ENCODE measurements around the gene SCN11A.

The SCN11A gene

DNA sequence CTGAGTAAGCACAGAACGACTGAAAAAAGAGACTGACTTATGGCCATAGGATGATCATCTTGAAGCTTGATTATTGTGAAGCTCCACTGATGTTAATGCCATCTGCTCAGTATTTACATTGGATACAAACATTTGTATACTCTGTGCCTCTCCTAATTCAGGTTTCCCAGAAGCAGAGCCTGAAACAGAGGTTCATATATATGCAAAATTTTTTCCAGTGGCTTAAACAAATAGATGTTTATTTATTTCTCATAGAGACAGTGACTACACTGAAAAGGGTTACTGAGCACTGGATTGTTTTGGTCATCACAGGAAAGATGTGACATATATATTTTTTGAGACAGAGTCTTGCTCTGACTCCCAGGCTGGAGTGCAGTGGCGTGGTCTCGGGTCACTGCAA, 36.3 kb downstream of the SCN11A start:
- Histone ChIP-seq H3K4me3 (replicated peaks; ENCODE audit: insufficient read depth, low read length) (no peak overlapping the region), H3K27ac (replicated peaks) (no peak overlapping the region), H3K27me3 (ENCODE audit: insufficient read depth, poor library complexity, severe bottlenecking) (peaks cover 9% of the 10 kb centered on the region)
- TF ChIP-seq, protein P1, sequence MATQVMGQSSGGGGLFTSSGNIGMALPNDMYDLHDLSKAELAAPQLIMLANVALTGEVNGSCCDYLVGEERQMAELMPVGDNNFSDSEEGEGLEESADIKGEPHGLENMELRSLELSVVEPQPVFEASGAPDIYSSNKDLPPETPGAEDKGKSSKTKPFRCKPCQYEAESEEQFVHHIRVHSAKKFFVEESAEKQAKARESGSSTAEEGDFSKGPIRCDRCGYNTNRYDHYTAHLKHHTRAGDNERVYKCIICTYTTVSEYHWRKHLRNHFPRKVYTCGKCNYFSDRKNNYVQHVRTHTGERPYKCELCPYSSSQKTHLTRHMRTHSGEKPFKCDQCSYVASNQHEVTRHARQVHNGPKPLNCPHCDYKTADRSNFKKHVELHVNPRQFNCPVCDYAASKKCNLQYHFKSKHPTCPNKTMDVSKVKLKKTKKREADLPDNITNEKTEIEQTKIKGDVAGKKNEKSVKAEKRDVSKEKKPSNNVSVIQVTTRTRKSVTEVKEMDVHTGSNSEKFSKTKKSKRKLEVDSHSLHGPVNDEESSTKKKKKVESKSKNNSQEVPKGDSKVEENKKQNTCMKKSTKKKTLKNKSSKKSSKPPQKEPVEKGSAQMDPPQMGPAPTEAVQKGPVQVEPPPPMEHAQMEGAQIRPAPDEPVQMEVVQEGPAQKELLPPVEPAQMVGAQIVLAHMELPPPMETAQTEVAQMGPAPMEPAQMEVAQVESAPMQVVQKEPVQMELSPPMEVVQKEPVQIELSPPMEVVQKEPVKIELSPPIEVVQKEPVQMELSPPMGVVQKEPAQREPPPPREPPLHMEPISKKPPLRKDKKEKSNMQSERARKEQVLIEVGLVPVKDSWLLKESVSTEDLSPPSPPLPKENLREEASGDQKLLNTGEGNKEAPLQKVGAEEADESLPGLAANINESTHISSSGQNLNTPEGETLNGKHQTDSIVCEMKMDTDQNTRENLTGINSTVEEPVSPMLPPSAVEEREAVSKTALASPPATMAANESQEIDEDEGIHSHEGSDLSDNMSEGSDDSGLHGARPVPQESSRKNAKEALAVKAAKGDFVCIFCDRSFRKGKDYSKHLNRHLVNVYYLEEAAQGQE (IDR thresholded peaks at IDR 0.05; ENCODE audit: insufficient replicate concordance, low read depth), result no peak
- TF ChIP-seq, protein P2, sequence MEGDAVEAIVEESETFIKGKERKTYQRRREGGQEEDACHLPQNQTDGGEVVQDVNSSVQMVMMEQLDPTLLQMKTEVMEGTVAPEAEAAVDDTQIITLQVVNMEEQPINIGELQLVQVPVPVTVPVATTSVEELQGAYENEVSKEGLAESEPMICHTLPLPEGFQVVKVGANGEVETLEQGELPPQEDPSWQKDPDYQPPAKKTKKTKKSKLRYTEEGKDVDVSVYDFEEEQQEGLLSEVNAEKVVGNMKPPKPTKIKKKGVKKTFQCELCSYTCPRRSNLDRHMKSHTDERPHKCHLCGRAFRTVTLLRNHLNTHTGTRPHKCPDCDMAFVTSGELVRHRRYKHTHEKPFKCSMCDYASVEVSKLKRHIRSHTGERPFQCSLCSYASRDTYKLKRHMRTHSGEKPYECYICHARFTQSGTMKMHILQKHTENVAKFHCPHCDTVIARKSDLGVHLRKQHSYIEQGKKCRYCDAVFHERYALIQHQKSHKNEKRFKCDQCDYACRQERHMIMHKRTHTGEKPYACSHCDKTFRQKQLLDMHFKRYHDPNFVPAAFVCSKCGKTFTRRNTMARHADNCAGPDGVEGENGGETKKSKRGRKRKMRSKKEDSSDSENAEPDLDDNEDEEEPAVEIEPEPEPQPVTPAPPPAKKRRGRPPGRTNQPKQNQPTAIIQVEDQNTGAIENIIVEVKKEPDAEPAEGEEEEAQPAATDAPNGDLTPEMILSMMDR (IDR thresholded peaks at IDR 0.05; ENCODE audit: insufficient read depth, low read length), result no peak
- TF ChIP-seq GABPA (IDR thresholded peaks at IDR 0.05; ENCODE audit: low read depth) (no peak), POLR2AphosphoS5 (IDR thresholded peaks at IDR 0.05; ENCODE audit: low read depth) (no peak), SPI1 (IDR thresholded peaks at IDR 0.05; ENCODE audit: borderline replicate concordance, low read depth) (no peak)
- no peak for DNase-seq (ENCODE audit: low read depth in 1 of 2, low spot score in 1 of 2)

DNA sequence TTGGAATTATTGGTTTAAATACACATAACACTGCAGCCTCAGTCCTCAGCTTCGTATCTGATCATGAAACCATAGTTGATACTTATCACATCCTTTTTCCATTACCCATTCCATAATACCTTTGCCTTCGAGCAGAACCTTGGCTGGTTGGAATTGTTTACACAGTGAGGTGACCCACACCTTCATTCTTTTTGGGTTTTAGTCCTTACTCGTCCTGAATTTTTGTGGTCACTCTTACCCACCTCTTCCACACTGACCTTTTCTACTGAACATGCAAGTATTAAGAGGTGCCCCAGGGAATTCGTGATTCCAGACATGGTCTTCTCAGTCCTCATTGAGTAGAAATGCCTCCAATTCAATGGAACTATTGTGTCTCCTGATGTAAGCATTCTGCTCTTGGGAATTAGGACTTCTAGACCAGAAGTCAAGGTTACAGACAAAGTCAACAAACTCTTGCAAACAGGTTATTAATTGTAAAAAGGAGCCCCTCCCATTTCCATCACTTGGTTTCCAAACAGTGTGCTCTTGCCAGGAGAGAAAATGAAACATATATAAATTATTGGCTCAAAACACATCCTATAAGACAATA, 37.7 kb downstream of the SCN11A start:
- Histone ChIP-seq H3K4me3 (replicated peaks; ENCODE audit: insufficient read depth, low read length) (no peak overlapping the region), H3K27ac (replicated peaks) (no peak overlapping the region), H3K27me3 (ENCODE audit: insufficient read depth, poor library complexity, severe bottlenecking) (peaks cover 9% of the 10 kb centered on the region)
- TF ChIP-seq SPI1 (IDR thresholded peaks at IDR 0.05; ENCODE audit: borderline replicate concordance, low read depth) (no peak), POLR2AphosphoS5 (IDR thresholded peaks at IDR 0.05; ENCODE audit: low read depth) (no peak)
- DNase-seq (ENCODE audit: low read depth in 1 of 2, low spot score in 1 of 2), result no peak

DNA sequence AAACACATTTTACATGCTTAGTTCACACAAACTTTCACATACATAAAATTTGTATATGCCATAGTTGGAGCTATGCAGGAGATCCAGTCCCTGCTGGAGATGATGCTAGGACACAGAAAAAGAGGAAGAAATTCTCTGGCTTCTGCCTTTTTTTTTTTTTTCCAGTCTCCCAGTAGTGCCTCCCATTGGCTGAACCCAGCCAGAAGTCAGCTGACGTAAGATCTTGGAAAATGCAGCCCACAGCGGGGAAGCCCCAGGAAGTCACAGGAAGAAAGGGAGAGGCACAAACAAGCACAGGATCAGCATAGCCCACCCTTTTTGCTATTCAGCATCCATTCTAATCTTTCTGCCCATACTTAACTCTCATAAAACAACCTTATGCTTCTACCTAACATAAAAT, 38.5 kb downstream of the SCN11A start:
- Histone ChIP-seq H3K4me3 (replicated peaks; ENCODE audit: insufficient read depth, low read length) (no peak overlapping the region), H3K27ac (replicated peaks) (no peak overlapping the region), H3K27me3 (ENCODE audit: insufficient read depth, poor library complexity, severe bottlenecking) (peaks cover 9% of the 10 kb centered on the region)
- TF ChIP-seq POLR2AphosphoS5 (IDR thresholded peaks at IDR 0.05; ENCODE audit: low read depth) (no peak), GABPA (IDR thresholded peaks at IDR 0.05; ENCODE audit: low read depth) (no peak), SPI1 (IDR thresholded peaks at IDR 0.05; ENCODE audit: borderline replicate concordance, low read depth) (no peak)
- TF ChIP-seq, protein P1 (IDR thresholded peaks at IDR 0.05; ENCODE audit: insufficient replicate concordance, low read depth), result no peak
- TF ChIP-seq, protein P2 (IDR thresholded peaks at IDR 0.05; ENCODE audit: insufficient read depth, low read length), result no peak
- no peak for DNase-seq (ENCODE audit: low read depth in 1 of 2, low spot score in 1 of 2)

DNA sequence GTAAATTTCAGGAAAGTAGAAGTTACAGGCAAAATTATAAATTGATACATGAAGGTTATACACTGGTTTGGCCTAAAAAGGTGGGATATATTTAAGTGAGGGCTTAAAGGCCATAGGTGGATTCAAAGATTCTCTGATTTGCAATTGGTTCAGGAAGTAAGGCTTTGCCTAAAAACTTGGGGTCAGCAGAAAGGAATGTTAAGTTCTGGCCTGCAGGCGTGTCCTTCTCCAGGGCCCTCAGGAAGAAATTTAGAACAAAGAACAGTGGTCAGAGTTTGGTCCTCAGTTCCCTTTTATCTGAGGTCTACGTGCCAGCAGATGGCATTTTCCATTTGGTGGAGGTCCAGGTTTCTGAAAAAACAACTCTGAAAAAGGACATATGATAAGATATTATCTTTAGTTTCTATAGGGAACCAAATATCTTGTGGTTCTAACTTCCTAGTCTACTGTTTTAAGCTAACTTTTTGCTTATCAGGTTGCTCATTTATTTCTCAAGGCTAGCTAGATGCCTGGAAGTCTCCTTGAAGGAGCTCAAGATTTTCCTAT, 40.5 kb downstream of the SCN11A start:
- Histone ChIP-seq H3K27ac (replicated peaks) (no peak overlapping the region), H3K4me3 (replicated peaks; ENCODE audit: insufficient read depth, low read length) (no peak overlapping the region), H3K27me3 (ENCODE audit: insufficient read depth, poor library complexity, severe bottlenecking) (peaks cover 5% of the 10 kb centered on the region)
- peak in 1 of 2 experiments; percentile 7 for DNase-seq (ENCODE audit: low read depth in 1 of 2, low spot score in 1 of 2)
- TF ChIP-seq, protein P2 (IDR thresholded peaks at IDR 0.05; ENCODE audit: insufficient read depth, low read length), result no peak
- TF ChIP-seq, protein P1 (IDR thresholded peaks at IDR 0.05; ENCODE audit: insufficient replicate concordance, low read depth), result no peak
- TF ChIP-seq POLR2AphosphoS5 (IDR thresholded peaks at IDR 0.05; ENCODE audit: low read depth) (no peak), GABPA (IDR thresholded peaks at IDR 0.05; ENCODE audit: low read depth) (no peak), SPI1 (IDR thresholded peaks at IDR 0.05; ENCODE audit: borderline replicate concordance, low read depth) (peak; percentile 26; the same call in 1 of the 2 replicates)

All from HL-60 (cell line).